ENCODE data around the gene PLCH2. TPM values are rescaled to one million over a fixed set of nuclear protein-coding genes. Genes with fewer than 3 reads are reported as not detected.

The PLCH2 gene
- total and polyA plus RNA-seq, 12 donors, result 0.06 to 0.51 (median 0.10) TPM; not detected in 2

DNA sequence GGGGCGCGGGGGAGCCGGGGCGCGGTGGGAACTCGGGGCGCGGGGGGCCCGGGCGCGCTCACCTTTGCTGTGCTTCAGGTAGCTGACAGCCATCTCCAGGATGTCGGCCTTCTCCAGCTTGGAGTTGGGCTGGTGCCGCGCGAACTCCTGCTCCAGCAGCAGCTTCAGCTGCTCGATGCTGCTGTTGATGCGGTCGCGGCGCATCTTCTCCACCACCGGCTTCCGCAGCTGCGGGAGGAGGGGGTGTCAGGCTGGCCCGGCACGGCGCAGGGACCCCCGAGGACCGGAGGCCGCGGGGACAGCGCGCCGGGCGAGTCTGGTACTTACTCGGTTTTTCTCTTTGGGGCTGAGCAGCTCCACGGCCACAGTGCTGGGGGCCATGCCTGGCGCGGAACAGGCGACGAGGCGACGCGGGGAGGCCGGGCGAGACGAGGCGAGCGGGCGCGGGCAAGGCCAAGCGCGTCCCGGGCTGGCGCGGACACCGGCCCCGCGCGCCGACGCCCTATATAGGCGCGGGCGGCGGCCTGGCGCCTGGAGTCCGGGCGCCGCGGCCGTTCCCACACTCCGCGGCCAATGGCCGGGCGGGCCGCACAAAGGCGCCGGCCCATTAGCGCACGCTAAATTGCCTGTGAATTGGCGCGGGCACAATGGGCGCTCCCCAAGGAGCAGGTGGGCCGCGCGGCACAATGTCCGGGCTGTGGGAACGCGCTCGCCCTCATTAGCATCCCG is 53.9 kb downstream of the PLCH2 start, which contains the start of gene HES5:
Gene HES5 (minus strand): TSS at position 480 of the 729 bp plus-strand sequence. CDS start 99 bp downstream, at position 381.
- TF ChIP-seq CTCF (IDR thresholded peaks at IDR 0.05), result no peak
- ATAC-seq (peak in 5 of 8 donors; percentile 3 to 41 (median 12)), DNase-seq (peak; percentile 43 to 55)
- Histone ChIP-seq H3K9me3 (no peaks in the 10 kb centered on the region), H3K27ac (peak within 1 kb of the TSS in 9 of 10 donors; percentile 11 to 89 (median 81)), H3K4me1 (peaks cover 31 to 66% (median 50%) of the 10 kb centered on the region in 9 donors), H3K4me3 (peak within 1 kb of the TSS in 9 of 10 donors; percentile 40 to 60 (median 50)), H3K27me3 (peaks cover 0 to 78% (median 13%) of the 10 kb centered on the region in 7 donors), H3K36me3 (no peaks in the 10 kb centered on the region)
- intact Hi-C loops (cut with DNase I), result loop anchor here in 4 of 10 donors (2.0 to 10.0 kb wide), 6 partner anchors 15 to 333 kb away; partner anchors contain the start of genes PEX10 (in 1 of the 4) and PRXL2B (in 1 of the 4)
- 1 to 2% methylated on average over 82 to 91 of the region's 91 CpGs for WGBS, 2 donors

GRCh38 chr1:2530513-2531361 is 54.6 kb downstream of the PLCH2 start:
- Histone ChIP-seq H3K9me3 (no peaks in the 10 kb centered on the region), H3K4me1 (peaks cover 28 to 64% (median 44%) of the 10 kb centered on the region in 9 donors), H3K4me3 (peak overlapping the region in 8 of 10 donors; percentile 40 to 60 (median 52)), H3K27me3 (peaks cover 0 to 86% (median 13%) of the 10 kb centered on the region in 7 donors), H3K36me3 (no peaks in the 10 kb centered on the region), H3K27ac (peak overlapping the region in 8 of 10 donors; percentile 1 to 86 (median 76))
- ATAC-seq, result no peak
- TF ChIP-seq CTCF (IDR thresholded peaks at IDR 0.05), result no peak
- 18 to 25% methylated on average over 26 to 30 of the region's 30 CpGs for WGBS, 2 donors
- DNase-seq, result peak in 1 of 2 donors; percentile 41
- intact Hi-C loops (cut with DNase I), result loop anchor here in 1 of 10 donors (2.0 kb wide), 1 partner anchor 14 kb away; no protein-coding TSS in a partner anchor

GRCh38 chr1:2532485-2533160 is 56.5 kb downstream of the PLCH2 start:
- WGBS, 2 donors, result 82 to 88% methylated on average over 23 of the region's 23 CpGs
- ATAC-seq (no peak), DNase-seq (no peak)
- Histone ChIP-seq H3K27me3 (peaks cover 0 to 91% (median 23%) of the 10 kb centered on the region in 7 donors), H3K36me3 (no peaks in the 10 kb centered on the region), H3K4me3 (no peak overlapping the region), H3K4me1 (peaks cover 18 to 53% (median 33%) of the 10 kb centered on the region in 9 donors), H3K9me3 (no peaks in the 10 kb centered on the region), H3K27ac (no peak overlapping the region)
- intact Hi-C loops (cut with DNase I), result no loop called here
- TF ChIP-seq CTCF (IDR thresholded peaks at IDR 0.05), result no peak
